Ascending aorta (tissue), 2 donors: ENCODE data around the gene TRAT1. TPM values are rescaled to one million over a fixed set of nuclear protein-coding genes. Genes with fewer than 3 reads are reported as not detected.
"Not testable (repeated sequence)": the region's sequence is repeated elsewhere in the genome, so short reads cannot be mapped to it uniquely, and the experiment has no call there.

Experiments
- DNase-seq, 2 donors: peaks; one replicate each; pipeline ENCODE4 v3.0.0-alpha.2; 2019; ENCODE audit warnings: low spot score in 2 of 2
- H3K27ac ChIP-seq, 2 donors: fragments of 200-600 bp; sonication (generic); one replicate each; pipeline ENCODE4 v1.5.1; 2016 to 2017; ENCODE audit warnings: mild to moderate bottlenecking in 1 of 2
- H3K27me3 ChIP-seq: fragments of 200-600 bp; sonication (generic); one replicate; pipeline ENCODE4 v1.5.1; 2017
- H3K36me3 ChIP-seq, 2 donors: fragments of 200-600 bp; sonication (generic); one replicate each; pipeline ENCODE4 v1.5.1; 2016
- H3K4me1 ChIP-seq, 2 donors: fragments of 200-600 bp; sonication (generic); one replicate each; pipeline ENCODE4 v1.5.1; 2016 to 2017; ENCODE audit warnings: mild to moderate bottlenecking in 1 of 2
- H3K4me3 ChIP-seq, 2 donors: fragments of 200-600 bp; sonication (generic); one replicate each; pipeline ENCODE4 v1.5.1; 2016 to 2017; ENCODE audit warnings: mild to moderate bottlenecking in 1 of 2
- H3K9me3 ChIP-seq, 2 donors: fragments of 200-600 bp; sonication (generic); one replicate each; pipeline ENCODE4 v1.5.1; 2016
- CTCF ChIP-seq, 3 experiments: fragments of 200-600 bp in 2 of 3; fragments of 450-650 bp in 1 of 3; sonication (generic) in 2 of 3; IDR thresholded peaks; one replicate each; pipeline ENCODE4 v1.5.1; 2016 to 2019; ENCODE audit warnings: antibody characterized with exemption in 3 of 3, mild to moderate bottlenecking in 1 of 3, moderate library complexity in 1 of 3
- intact Hi-C: fragments of 100-400 bp; cut with DNase I; formaldehyde crosslinking; loops from one replicate; pipeline ENCODE4 v1.15.1; 2023
- total RNA-seq: library from RNA; depleted of rRNA; stranded (reverse); fragments of >200 nt; gene quantifications from one replicate; pipeline ENCODE4 v1.1.0, GENCODE V29; 2016

The TRAT1 gene
- total RNA-seq, 1 donor from 2014 or later: 3.7 TPM

- DNase-seq: no peak
- no peak overlapping the region for H3K4me3 ChIP-seq
- no peak for TF ChIP-seq CTCF (IDR thresholded peaks at IDR 0.05)
Measured at GRCh38 chr3:108804437-108804836, 18.1 kb upstream of the TRAT1 start.

DNA sequence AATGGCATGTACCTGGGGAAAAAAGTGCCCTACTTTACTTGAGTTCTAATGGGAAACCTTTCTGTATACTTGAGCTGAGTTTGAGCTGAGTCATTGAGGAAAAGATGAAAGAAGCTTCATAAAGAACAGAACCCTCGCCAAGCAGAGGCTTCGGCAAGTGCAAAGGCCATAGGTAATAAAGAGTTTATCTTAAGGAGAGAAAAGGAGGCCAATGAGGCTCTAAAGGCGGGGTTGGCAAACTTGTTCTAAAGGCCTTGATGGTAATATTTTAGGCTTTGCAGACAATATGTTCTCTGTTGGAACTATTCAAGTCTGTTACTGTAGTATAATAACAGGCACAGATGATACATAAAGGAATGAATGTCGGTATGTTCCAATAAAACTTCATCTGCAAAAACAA is 17.6 kb upstream of the TRAT1 start:
- intact Hi-C loops: no loop called here
- Histone ChIP-seq H3K4me3 (no peak overlapping the region), H3K4me1 (no peaks in the 10 kb centered on the region), H3K9me3 (no peaks in the 10 kb centered on the region), H3K27ac (no peak overlapping the region), H3K27me3 (no peaks in the 10 kb centered on the region), H3K36me3 (no peaks in the 10 kb centered on the region)
- no peak for TF ChIP-seq CTCF (IDR thresholded peaks at IDR 0.05)
- no peak for DNase-seq

More at GRCh38 chr3:108804437-108804836, 18.1 kb upstream of the TRAT1 start:
- intact Hi-C loops: no loop called here
- H3K9me3 ChIP-seq: no peaks in the 10 kb centered on the region
- no peaks in the 10 kb centered on the region for H3K27me3 ChIP-seq
- H3K4me1 ChIP-seq: no peaks in the 10 kb centered on the region
- no peaks in the 10 kb centered on the region for H3K36me3 ChIP-seq
- H3K27ac ChIP-seq: no peak overlapping the region

- no peak overlapping the region for H3K27ac ChIP-seq
- intact Hi-C loops: no loop called here
- H3K9me3 ChIP-seq: no peaks in the 10 kb centered on the region
- no peak overlapping the region for H3K4me3 ChIP-seq
- H3K36me3 ChIP-seq: no peaks in the 10 kb centered on the region
- H3K27me3 ChIP-seq: no peaks in the 10 kb centered on the region
- no peaks in the 10 kb centered on the region for H3K4me1 ChIP-seq
- no peak for DNase-seq
- no peak for TF ChIP-seq CTCF (IDR thresholded peaks at IDR 0.05)
Measured at GRCh38 chr3:108806316-108806715, 16.3 kb upstream of the TRAT1 start.

- Histone ChIP-seq H3K9me3 (no peaks in the 10 kb centered on the region), H3K4me3 (no peak overlapping the region), H3K4me1 (no peaks in the 10 kb centered on the region), H3K36me3 (no peaks in the 10 kb centered on the region), H3K27me3 (no peaks in the 10 kb centered on the region), H3K27ac (no peak overlapping the region)
- no peak for TF ChIP-seq CTCF (IDR thresholded peaks at IDR 0.05)
- no peak for DNase-seq
- intact Hi-C loops: no loop called here
Measured at GRCh38 chr3:108818404-108818803, 4.2 kb upstream of the TRAT1 start.

DNA sequence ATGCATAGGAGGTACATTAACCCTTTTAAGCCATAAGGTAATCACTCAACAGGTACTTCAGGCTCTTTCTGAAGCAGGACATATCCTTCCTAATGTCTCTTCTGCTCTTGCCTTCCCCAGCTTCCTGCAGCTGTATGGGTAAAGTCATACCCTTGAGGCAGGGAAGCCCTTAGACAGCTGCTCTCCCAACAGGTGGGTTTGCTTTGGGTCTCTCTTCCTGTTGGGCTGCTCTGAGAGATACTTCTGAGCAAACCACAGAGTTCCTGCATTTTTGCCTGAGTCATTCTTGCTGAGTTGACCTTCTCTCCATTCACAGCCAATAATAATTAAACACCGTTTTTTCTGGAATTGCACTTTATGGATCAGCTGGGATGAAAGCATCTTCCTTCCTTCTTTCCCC is 2.0 kb upstream of the TRAT1 start:
- Histone ChIP-seq H3K27ac (no peak overlapping the region), H3K36me3 (no peaks in the 10 kb centered on the region), H3K4me1 (no peaks in the 10 kb centered on the region), H3K4me3 (no peak overlapping the region), H3K27me3 (no peaks in the 10 kb centered on the region), H3K9me3 (no peaks in the 10 kb centered on the region)
- intact Hi-C loops: no loop called here
- DNase-seq: no peak
- TF ChIP-seq CTCF (IDR thresholded peaks at IDR 0.05): no peak

- DNase-seq: no peak
- TF ChIP-seq CTCF (IDR thresholded peaks at IDR 0.05): no peak
- H3K4me1 ChIP-seq: no peaks in the 10 kb centered on the region
Measured at GRCh38 chr3:108823227-108823626, 641 bp downstream of the TRAT1 start.

DNA sequence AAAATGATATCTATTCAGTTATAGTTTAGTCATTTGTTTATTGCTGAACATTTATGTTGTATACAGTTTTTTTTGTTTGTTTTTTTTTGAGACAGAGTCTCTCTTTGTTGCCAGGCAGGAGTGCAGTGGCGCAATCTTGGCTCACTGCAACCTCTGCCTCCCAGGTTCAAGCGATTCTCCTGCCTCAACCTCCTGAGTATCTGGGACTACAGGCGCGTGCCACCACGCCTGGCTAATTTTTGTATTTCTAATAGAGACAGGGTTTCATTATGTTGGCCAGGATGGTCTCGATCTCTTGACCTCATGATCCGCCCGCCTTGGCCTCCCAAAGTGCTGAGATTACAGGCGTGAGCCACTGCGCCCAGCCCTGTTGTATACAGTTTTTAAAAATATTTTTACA is 1.2 kb downstream of the TRAT1 start:
- H3K4me1 ChIP-seq, H3K4me3 ChIP-seq, intact Hi-C loops, H3K9me3 ChIP-seq, H3K27me3 ChIP-seq, H3K36me3 ChIP-seq, DNase-seq, H3K27ac ChIP-seq: not testable (repeated sequence)

More at GRCh38 chr3:108823227-108823626, 641 bp downstream of the TRAT1 start:
- Histone ChIP-seq H3K27me3 (no peaks in the 10 kb centered on the region), H3K4me3 (no peak overlapping the region), H3K27ac (no peak overlapping the region), H3K9me3 (no peaks in the 10 kb centered on the region), H3K36me3 (no peaks in the 10 kb centered on the region)
- intact Hi-C loops: no loop called here
